ENCODE results near the gene PCDHA8.
"Not testable (repeated sequence)": the region's sequence is repeated elsewhere in the genome, so short reads cannot be mapped to it uniquely, and the experiment has no call there.

Gene PCDHA8

DNA sequence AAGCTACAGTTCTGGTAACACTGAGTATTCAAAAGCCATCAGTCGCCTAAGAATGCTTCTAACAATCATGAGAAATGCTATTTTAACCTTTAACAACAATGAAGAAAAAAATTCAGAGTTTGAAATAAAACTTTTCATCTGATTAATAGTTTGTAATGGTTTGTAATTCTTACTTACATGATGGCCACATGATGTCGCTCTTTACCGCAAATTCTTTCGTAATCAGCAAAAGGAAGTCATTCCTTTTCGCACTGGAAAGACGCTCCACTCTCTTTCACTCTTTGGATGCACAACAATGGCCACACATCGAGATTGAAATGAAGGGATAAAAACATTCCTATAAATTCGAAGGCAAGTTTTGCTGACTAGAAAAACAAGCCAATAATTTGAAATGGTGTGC is 7.0 kb upstream of the PCDHA8 start, which contains the start of gene PCDHA7:
Gene PCDHA7, plus strand, starts transcription at position 277 of the 400 bp plus-strand sequence. Its CDS starts 115 bp downstream, at position 392.
- no peaks in the 10 kb centered on the region for H3K36me3 ChIP-seq (ENCODE audit: insufficient read depth, low read length)
- H3K9ac ChIP-seq (ENCODE audit: low read length), result no peak within 1 kb of the TSS
- H3K27me3 ChIP-seq (ENCODE audit: control insufficient read depth in 1 of 2, insufficient read depth in 2 of 2, low read length in 2 of 2), result no peaks in the 10 kb centered on the region
- H3K4me1 ChIP-seq (ENCODE audit: insufficient read depth, low read length), result no peaks in the 10 kb centered on the region
- H3K27ac ChIP-seq (ENCODE audit: low read depth, low read length), result no peak within 1 kb of the TSS
- no peak within 1 kb of the TSS for H3K4me3 ChIP-seq (ENCODE audit: low read depth in 1 of 2, low read length in 2 of 2)
- H3K9me3 ChIP-seq (ENCODE audit: low read length), result peaks cover 9% of the 10 kb centered on the region

DNA sequence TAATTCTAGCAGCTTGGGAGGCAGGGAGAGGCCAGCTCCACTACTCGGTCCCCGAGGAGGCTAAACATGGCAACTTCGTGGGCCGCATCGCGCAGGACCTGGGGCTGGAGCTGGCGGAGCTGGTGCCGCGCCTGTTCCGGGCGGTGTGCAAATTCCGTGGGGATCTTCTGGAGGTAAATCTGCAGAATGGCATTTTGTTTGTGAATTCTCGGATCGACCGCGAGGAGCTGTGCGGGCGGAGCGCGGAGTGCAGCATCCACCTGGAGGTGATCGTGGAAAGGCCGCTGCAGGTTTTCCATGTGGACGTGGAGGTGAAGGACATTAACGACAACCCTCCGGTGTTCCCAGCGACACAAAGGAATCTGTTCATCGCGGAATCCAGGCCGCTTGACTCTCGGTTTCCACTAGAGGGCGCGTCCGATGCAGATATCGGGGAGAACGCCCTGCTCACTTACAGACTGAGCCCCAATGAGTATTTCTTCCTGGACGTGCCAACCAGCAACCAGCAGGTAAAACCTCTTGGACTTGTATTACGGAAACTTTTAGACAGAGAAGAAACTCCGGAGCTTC is 6.5 kb upstream of the PCDHA8 start:
- H3K27me3 ChIP-seq (ENCODE audit: control insufficient read depth in 1 of 2, insufficient read depth in 2 of 2, low read length in 2 of 2); H3K9ac ChIP-seq (ENCODE audit: low read length); H3K4me3 ChIP-seq (ENCODE audit: low read depth in 1 of 2, low read length in 2 of 2); H3K4me1 ChIP-seq (ENCODE audit: insufficient read depth, low read length); H3K27ac ChIP-seq (ENCODE audit: low read depth, low read length); H3K36me3 ChIP-seq (ENCODE audit: insufficient read depth, low read length); H3K9me3 ChIP-seq (ENCODE audit: low read length): not testable (repeated sequence)

DNA sequence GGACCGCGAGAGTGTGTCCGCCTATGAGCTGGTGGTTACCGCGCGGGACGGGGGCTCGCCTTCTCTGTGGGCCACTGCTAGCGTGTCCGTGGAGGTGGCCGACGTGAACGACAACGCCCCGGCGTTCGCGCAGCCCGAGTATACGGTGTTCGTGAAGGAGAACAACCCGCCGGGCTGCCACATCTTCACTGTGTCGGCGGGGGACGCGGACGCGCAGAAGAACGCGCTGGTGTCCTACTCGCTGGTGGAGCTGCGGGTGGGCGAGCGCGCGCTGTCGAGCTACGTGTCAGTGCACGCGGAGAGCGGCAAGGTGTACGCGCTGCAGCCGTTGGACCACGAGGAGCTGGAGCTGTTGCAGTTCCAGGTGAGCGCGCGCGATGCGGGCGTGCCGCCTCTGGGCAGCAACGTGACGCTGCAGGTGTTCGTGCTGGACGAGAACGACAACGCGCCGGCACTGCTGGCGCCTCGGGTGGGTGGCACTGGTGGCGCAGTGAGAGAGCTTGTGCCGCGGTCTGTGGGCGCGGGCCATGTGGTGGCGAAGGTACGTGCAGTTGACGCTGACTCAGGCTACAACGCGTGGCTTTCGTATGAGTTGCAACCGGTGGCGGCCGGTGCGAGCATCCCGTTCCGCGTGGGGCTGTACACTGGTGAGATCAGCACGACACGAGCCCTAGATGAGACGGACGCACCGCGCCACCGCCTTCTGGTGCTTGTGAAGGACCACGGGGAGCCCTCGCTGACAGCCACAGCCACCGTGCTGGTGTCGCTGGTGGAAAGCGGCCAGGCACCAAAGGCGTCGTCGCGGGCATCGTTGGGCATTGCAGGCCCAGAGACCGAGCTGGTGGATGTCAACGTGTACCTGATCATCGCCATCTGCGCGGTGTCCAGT is 5.1 kb upstream of the PCDHA8 start:
- no peaks in the 10 kb centered on the region for H3K27me3 ChIP-seq (ENCODE audit: control insufficient read depth in 1 of 2, insufficient read depth in 2 of 2, low read length in 2 of 2)

DNA sequence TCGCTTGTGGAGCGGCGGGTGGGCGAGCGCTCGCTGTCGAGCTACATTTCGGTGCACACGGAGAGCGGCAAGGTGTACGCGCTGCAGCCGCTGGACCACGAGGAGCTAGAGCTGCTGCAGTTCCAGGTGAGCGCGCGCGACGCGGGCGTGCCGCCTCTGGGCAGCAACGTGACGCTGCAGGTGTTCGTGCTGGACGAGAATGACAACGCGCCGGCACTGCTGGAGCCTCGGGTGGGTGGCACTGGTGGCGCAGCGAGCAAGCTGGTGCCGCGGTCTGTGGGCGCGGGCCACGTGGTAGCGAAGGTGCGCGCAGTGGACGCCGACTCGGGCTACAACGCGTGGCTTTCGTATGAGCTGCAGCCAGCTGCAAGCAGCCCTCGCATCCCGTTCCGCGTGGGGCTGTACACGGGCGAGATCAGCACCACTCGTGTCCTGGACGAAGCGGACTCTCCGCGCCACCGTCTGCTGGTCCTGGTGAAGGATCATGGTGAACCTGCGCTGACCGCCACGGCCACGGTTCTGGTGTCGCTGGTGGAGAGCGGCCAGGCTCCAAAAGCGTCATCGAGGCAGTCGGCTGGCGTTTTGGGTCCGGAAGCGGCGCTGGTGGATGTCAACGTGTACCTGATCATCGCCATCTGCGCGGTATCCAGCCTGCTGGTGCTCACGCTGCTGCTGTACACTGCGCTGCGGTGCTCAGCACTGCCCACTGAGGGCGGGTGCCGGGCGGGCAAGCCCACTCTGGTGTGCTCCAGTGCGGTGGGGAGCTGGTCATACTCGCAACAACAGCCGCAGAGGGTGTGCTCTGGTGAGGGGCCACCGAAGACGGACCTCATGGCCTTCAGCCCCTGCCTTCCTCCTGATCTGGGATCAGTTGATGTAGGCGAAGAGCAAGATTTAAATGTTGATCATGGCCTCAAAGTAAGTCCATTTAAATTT is 2.1 kb downstream of the PCDHA8 start:
- Histone ChIP-seq H3K4me3 (ENCODE audit: low read depth in 1 of 2, low read length in 2 of 2) (no peak overlapping the region), H3K9ac (ENCODE audit: low read length) (no peak overlapping the region), H3K4me1 (ENCODE audit: insufficient read depth, low read length) (no peaks in the 10 kb centered on the region), H3K27ac (ENCODE audit: low read depth, low read length) (no peak overlapping the region), H3K27me3 (ENCODE audit: control insufficient read depth in 1 of 2, insufficient read depth in 2 of 2, low read length in 2 of 2) (no peaks in the 10 kb centered on the region), H3K36me3 (ENCODE audit: insufficient read depth, low read length) (no peaks in the 10 kb centered on the region), H3K9me3 (ENCODE audit: low read length) (no peaks in the 10 kb centered on the region)

More for the DNA sequence above, 5.1 kb upstream of the PCDHA8 start:
- Histone ChIP-seq H3K27ac (ENCODE audit: low read depth, low read length) (no peak overlapping the region), H3K9me3 (ENCODE audit: low read length) (peaks cover 9% of the 10 kb centered on the region), H3K4me1 (ENCODE audit: insufficient read depth, low read length) (no peaks in the 10 kb centered on the region), H3K9ac (ENCODE audit: low read length) (no peak overlapping the region), H3K4me3 (ENCODE audit: low read depth in 1 of 2, low read length in 2 of 2) (no peak overlapping the region), H3K36me3 (ENCODE audit: insufficient read depth, low read length) (no peaks in the 10 kb centered on the region)

DNA sequence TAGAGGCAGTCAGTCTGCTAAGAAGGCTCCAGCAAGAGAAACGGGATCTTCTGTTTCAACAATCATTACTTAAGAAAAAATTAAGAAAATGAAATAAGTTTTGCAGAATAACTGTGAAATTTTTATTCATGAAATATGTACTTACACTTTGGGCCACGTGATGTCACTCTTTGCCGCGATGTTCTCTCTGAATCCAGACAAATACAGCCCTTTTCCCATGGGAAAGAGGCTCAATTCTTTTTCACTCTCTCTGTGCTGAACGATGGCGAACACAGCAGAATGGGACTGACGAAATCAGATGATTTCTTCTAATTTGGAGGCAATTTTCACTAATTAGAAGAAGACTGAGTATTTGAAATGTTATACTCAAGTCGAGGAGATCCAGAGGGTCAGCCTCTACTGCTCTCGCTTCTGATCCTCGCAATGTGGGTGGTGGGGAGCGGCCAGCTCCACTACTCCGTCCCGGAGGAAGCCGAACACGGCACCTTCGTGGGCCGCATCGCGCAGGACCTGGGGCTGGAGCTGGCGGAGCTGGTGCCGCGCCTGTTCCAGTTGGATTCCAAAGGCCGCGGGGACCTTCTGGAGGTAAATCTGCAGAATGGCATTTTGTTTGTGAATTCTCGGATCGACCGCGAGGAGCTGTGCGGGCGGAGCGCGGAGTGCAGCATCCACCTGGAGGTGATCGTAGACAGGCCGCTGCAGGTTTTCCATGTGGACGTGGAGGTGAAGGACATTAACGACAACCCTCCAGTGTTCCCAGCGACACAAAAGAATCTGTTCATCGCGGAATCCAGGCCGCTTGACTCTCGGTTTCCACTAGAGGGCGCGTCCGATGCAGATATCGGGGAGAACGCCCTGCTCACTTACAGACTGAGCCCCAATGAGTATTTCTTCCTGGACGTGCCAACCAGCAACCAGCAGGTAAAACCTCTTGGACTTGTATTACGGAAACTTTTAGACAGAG is 7.4 kb downstream of the PCDHA8 start, which contains the start of gene PCDHA9:
Gene PCDHA9, plus strand, starts transcription at position 244 of the 964 bp plus-strand sequence. Its CDS starts 114 bp downstream, at position 358.
- H3K4me1 ChIP-seq (ENCODE audit: insufficient read depth, low read length); H3K4me3 ChIP-seq (ENCODE audit: low read depth in 1 of 2, low read length in 2 of 2); H3K36me3 ChIP-seq (ENCODE audit: insufficient read depth, low read length); H3K27me3 ChIP-seq (ENCODE audit: control insufficient read depth in 1 of 2, insufficient read depth in 2 of 2, low read length in 2 of 2); H3K9me3 ChIP-seq (ENCODE audit: low read length); H3K9ac ChIP-seq (ENCODE audit: low read length); H3K27ac ChIP-seq (ENCODE audit: low read depth, low read length): not testable (repeated sequence)

DNA sequence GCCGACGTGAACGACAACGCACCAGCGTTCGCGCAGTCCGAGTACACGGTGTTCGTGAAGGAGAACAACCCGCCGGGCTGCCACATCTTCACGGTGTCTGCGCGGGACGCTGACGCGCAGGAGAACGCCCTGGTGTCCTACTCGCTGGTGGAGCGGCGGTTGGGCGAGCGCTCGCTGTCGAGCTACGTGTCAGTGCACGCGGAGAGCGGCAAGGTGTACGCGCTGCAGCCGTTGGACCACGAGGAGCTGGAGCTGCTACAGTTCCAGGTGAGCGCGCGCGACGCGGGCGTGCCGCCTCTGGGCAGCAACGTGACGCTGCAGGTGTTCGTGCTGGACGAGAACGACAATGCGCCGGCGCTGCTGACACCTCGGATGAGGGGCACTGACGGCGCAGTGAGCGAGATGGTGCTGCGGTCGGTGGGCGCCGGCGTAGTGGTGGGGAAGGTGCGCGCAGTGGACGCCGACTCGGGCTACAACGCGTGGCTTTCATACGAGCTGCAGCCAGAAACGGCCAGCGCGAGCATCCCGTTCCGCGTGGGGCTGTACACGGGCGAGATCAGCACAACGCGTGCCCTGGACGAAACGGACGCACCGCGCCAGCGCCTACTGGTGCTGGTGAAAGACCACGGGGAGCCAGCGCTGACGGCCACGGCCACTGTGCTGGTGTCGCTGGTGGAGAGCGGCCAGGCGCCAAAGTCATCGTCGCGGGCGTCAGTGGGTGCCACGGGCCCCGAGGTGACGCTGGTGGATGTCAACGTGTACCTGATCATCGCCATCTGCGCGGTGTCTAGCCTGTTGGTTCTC is 9.0 kb downstream of the PCDHA8 start:
- not testable (repeated sequence) for H3K9ac ChIP-seq (ENCODE audit: low read length); H3K27ac ChIP-seq (ENCODE audit: low read depth, low read length); H3K36me3 ChIP-seq (ENCODE audit: insufficient read depth, low read length); H3K27me3 ChIP-seq (ENCODE audit: control insufficient read depth in 1 of 2, insufficient read depth in 2 of 2, low read length in 2 of 2); H3K9me3 ChIP-seq (ENCODE audit: low read length); H3K4me1 ChIP-seq (ENCODE audit: insufficient read depth, low read length); H3K4me3 ChIP-seq (ENCODE audit: low read depth in 1 of 2, low read length in 2 of 2)

DNA sequence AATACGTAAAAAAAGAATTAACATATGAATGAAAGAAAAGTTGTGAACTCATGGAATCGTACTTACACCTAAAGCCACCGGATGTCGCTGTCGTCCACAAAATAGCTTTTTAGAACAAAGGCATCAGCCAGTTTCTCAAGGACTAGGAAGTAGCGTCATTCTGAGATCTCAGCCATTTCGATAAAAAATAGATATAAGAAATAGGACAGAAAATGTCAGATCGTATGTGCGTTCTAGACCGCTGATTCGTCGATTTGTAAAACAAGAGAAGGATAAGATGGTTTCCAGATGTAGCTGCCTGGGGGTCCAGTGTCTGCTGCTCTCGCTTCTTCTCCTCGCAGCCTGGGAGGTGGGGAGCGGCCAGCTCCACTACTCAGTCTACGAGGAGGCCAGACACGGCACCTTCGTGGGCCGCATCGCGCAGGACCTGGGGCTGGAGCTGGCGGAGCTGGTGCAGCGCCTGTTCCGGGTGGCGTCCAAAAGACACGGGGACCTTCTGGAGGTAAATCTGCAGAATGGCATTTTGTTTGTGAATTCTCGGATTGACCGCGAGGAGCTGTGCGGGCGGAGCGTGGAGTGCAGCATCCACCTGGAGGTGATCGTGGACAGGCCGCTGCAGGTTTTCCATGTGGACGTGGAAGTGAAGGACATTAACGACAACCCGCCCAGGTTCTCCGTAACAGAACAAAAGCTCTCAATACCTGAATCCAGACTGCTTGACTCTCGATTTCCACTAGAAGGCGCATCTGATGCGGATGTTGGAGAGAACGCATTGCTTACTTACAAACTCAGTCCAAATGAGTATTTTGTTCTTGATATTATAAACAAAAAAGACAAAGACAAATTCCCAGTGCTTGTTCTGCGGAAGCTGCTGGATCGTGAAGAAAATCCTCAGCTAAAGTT is 15.0 kb downstream of the PCDHA8 start, which contains the start of gene PCDHA10:
Gene PCDHA10, plus strand, starts transcription at position 126 of the 903 bp plus-strand sequence. Its CDS starts 152 bp downstream, at position 278.
- Histone ChIP-seq H3K4me1 (ENCODE audit: insufficient read depth, low read length) (no peaks in the 10 kb centered on the region), H3K4me3 (ENCODE audit: low read depth in 1 of 2, low read length in 2 of 2) (no peak within 1 kb of the TSS), H3K27ac (ENCODE audit: low read depth, low read length) (no peak within 1 kb of the TSS), H3K9ac (ENCODE audit: low read length) (no peak within 1 kb of the TSS), H3K36me3 (ENCODE audit: insufficient read depth, low read length) (no peaks in the 10 kb centered on the region), H3K27me3 (ENCODE audit: control insufficient read depth in 1 of 2, insufficient read depth in 2 of 2, low read length in 2 of 2) (no peaks in the 10 kb centered on the region), H3K9me3 (ENCODE audit: low read length) (peaks cover 4% of the 10 kb centered on the region)

DNA sequence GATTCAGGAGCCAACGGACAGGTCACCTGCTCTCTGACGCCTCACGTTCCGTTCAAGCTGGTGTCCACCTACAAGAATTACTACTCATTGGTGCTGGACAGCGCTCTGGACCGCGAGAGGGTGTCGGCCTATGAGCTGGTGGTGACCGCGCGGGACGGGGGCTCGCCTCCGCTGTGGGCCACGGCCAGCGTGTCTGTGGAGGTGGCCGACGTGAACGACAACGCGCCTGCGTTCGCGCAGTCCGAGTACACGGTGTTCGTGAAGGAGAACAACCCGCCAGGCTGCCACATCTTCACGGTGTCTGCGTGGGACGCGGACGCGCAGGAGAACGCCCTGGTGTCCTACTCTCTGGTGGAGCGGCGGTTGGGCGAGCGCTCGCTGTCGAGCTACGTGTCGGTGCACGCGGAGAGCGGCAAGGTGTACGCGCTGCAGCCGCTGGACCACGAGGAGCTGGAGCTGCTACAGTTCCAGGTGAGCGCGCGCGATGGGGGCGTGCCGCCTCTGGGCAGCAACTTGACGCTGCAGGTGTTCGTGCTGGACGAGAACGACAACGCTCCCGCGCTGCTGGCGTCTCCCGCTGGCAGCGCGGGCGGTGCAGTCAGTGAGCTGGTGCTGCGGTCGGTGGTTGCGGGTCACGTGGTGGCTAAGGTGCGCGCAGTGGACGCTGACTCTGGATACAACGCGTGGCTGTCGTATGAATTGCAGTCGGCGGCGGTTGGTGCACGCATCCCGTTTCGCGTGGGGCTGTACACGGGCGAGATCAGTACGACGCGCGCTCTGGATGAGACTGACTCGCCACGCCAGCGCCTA is 16.4 kb downstream of the PCDHA8 start:
- Histone ChIP-seq H3K9ac (ENCODE audit: low read length) (no peak overlapping the region), H3K36me3 (ENCODE audit: insufficient read depth, low read length) (no peaks in the 10 kb centered on the region), H3K4me3 (ENCODE audit: low read depth in 1 of 2, low read length in 2 of 2) (no peak overlapping the region), H3K27ac (ENCODE audit: low read depth, low read length) (no peak overlapping the region), H3K4me1 (ENCODE audit: insufficient read depth, low read length) (no peaks in the 10 kb centered on the region), H3K27me3 (ENCODE audit: control insufficient read depth in 1 of 2, insufficient read depth in 2 of 2, low read length in 2 of 2) (no peaks in the 10 kb centered on the region), H3K9me3 (ENCODE audit: low read length) (peaks cover 4% of the 10 kb centered on the region)

DNA sequence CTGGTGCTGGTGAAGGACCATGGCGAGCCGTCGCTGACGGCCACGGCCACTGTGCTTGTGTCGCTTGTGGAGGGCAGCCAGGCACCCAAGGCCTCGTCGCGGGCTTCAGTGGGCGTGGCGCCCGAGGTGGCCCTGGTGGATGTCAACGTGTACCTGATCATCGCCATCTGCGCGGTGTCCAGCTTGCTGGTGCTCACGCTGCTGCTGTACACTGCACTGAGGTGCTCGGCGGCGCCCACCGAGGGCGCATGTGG is 16.9 kb downstream of the PCDHA8 start:
- Histone ChIP-seq H3K4me3 (ENCODE audit: low read depth in 1 of 2, low read length in 2 of 2) (no peak overlapping the region), H3K36me3 (ENCODE audit: insufficient read depth, low read length) (no peaks in the 10 kb centered on the region), H3K27ac (ENCODE audit: low read depth, low read length) (no peak overlapping the region), H3K4me1 (ENCODE audit: insufficient read depth, low read length) (no peaks in the 10 kb centered on the region), H3K27me3 (ENCODE audit: control insufficient read depth in 1 of 2, insufficient read depth in 2 of 2, low read length in 2 of 2) (no peaks in the 10 kb centered on the region), H3K9ac (ENCODE audit: low read length) (no peak overlapping the region), H3K9me3 (ENCODE audit: low read length) (peaks cover 4% of the 10 kb centered on the region)
